NCI-H446 (cell line): ENCODE results near the gene ANKRD30A.
"Not testable (repeated sequence)": the region's sequence is repeated elsewhere in the genome, so short reads cannot be mapped to it uniquely, and the experiment has no call there.

ENCODE experiments used
- DNase-seq, 2 experiments: peaks; one replicate each; lab custom pipeline; 2025; lab: John Stamatoyannopoulos, UW

The ANKRD30A gene, protein sequence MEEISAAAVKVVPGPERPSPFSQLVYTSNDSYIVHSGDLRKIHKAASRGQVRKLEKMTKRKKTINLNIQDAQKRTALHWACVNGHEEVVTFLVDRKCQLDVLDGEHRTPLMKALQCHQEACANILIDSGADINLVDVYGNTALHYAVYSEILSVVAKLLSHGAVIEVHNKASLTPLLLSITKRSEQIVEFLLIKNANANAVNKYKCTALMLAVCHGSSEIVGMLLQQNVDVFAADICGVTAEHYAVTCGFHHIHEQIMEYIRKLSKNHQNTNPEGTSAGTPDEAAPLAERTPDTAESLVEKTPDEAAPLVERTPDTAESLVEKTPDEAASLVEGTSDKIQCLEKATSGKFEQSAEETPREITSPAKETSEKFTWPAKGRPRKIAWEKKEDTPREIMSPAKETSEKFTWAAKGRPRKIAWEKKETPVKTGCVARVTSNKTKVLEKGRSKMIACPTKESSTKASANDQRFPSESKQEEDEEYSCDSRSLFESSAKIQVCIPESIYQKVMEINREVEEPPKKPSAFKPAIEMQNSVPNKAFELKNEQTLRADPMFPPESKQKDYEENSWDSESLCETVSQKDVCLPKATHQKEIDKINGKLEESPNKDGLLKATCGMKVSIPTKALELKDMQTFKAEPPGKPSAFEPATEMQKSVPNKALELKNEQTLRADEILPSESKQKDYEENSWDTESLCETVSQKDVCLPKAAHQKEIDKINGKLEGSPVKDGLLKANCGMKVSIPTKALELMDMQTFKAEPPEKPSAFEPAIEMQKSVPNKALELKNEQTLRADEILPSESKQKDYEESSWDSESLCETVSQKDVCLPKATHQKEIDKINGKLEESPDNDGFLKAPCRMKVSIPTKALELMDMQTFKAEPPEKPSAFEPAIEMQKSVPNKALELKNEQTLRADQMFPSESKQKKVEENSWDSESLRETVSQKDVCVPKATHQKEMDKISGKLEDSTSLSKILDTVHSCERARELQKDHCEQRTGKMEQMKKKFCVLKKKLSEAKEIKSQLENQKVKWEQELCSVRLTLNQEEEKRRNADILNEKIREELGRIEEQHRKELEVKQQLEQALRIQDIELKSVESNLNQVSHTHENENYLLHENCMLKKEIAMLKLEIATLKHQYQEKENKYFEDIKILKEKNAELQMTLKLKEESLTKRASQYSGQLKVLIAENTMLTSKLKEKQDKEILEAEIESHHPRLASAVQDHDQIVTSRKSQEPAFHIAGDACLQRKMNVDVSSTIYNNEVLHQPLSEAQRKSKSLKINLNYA (N-terminal part only)

DNA sequence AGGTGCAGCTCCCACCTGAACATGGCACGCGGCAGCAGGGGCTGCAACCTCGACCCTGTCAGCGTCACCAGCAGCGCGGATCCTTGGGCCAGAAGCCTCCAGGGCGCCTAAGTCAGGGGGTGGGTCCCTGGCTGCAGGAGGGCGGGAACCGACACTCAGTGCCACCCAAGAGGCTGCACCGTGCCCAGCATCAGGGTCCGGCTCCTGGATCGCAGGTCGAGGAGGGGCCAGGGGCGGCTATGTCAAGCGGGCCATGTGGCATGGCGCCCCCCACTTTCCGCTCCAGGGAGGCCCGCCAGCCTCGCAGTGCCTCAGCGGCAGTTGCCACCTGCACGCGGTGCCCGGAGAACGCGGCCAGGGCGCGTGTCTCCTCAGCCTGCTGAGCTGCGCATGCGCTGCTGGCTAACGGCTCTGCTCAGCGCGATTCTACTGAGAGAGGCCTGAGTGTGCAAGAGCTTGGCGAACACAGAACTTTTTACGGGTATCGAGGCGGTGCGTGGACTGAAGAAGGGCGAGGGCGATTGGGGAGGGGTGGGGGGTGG lies at the start of gene ANKRD30A:
Gene ANKRD30A, plus strand, starts transcription at position 408 of the 542 bp plus-strand sequence. CDS start 190 bp downstream, outside the sequence.
- DNase-seq = no peak

DNA sequence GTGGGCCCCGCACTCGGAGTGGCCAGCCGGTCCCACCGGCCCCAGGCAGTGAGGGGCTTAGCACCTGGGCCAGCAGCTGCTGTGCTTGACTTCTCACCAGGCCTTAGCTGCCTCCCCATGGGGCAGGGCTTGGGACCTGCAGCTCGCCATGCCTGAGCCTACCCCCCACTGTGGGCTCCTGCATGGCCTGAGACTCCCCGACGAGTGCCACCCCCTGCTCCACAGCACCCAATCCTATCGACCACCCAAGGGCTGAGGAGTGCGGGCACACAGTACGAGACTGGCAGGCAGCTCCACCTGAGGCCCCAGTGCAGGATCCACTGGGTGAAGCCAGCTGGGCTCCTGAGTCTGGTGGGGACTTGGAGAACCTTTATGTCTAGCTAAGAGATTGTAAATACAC lies 49.3 kb upstream of the ANKRD30A start:
- DNase-seq = not testable (repeated sequence)

DNA sequence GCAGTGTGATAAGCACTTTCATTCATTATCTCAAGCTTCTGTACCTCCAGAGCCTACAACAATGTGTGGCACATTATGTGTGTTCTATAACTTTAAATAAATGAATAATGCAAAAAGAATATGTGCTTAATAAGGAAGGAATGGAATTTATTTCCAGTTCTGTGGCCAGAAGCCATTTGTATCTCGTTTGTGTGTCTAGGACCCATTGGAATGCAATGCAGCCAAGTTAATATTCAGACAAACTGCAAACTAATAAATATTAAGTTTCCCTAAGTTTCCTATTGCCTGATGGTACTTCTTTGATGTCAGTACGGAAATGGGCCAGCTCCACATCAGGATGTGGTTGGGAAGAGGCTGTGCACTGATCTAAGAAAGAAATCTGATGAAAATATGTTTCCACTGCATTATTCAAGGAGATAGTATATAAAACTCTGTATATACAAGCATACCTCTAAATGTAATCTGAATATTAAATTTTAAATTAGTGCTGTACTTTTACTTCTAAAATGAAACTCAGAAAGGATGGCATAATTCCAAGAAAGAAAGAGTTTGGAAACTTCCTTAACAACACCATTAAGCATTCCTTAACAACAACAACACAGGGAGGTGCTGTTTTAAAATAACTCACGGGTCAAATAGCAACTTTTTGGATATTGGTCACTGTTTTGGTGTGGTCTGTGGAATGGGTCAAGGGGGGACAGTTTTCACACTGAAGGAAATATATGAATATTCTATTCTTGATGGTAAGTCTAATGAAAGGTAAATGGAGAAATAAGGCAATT lies 29.4 kb upstream of the ANKRD30A start:
- no peak for DNase-seq

DNA sequence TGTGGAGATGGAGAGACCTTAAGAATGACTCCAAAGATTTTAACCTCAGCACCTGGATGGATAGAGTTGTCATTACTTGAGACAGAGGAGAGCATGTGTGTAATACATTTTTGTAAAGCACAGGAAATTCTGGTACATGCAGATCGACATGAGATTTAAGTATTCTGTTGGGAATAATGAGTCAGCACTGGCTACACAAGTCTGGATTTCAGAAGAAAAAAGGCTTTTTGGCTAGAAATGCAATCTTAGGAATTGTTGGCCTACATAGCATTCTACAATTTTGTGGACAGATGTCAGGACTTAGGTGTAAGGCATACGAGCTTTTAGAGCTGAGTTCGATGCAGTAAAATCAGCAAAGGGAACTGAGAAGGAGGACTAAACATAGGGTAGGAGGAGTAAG lies 24.1 kb upstream of the ANKRD30A start:
- no peak for DNase-seq

DNA sequence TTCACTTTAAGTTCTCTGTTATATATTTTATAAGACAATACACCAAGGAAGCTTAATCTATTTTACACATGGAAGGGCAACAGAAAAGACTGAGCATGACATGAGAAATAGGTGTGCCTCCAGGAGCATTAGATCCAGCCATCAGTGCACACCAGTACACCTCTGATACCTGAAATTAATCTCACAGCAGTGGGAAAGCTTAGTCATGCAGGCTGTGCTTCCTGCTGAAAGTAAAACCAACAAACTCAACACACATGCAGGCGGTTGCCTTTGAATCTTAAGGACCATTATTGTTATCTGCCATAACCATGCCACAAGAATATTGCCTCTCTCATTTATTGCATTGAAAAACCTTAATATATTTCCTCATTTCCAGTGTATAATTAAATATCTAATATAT lies 16.4 kb upstream of the ANKRD30A start:
- DNase-seq = no peak

DNA sequence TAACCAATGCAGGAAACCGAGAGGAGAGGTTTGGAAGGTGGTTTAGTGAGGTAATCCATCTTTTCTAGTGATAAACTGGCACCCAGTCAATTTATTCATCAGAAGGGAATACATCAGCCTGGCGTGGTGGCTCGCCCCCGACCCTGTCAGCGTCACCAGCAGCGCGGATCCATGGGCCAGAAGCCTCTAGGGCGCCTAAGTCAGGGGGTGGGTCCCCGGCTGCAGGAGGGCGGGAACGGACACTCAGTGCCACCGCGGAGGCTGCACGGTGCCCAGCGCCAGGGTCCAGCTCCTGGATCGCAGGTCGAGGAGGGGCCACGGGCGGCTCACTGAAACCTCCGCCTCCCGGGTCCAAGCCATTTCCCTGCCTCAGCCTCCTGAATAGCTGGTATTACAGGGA lies 866 bp upstream of the ANKRD30A start:
- DNase-seq = no peak

DNA sequence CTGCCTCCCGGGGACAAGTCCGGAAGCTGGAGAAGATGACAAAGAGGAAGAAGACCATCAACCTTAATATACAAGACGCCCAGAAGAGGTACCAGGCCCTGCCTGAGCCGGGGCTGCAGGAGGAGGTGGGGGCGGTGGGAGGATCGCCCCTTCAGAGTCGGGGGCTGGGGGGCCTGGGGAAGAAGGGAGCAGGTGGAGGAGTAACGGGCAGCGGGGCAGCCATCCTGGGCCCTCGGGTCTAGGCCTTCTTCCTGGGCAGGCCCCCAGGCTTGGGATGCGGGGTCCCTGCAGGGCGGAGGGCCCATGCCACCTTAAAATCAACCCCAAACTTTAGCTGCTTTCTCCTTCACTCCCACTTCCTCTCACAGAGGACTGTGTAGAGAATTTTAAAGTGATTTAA lies 523 bp downstream of the ANKRD30A start:
- no peak for DNase-seq

DNA sequence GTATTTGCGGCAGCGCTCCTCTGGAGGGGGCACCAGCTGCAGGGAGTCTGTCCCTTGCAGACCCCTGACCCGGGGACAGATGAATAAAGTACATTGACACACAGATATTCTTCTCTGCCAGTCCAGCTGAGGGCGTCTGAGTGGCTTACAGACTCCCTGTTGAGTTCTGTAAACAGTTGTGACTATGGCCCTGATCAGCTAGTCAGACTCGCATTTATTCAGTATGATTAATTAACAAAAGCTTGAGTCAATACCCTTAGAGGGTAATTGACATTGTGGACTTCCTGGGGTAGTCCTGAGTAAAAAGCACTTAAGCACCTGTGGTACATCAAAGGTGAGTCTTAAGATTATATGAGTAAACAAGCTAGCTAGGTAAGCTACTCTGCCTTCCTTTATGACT lies 21.0 kb downstream of the ANKRD30A start:
- DNase-seq = no peak

DNA sequence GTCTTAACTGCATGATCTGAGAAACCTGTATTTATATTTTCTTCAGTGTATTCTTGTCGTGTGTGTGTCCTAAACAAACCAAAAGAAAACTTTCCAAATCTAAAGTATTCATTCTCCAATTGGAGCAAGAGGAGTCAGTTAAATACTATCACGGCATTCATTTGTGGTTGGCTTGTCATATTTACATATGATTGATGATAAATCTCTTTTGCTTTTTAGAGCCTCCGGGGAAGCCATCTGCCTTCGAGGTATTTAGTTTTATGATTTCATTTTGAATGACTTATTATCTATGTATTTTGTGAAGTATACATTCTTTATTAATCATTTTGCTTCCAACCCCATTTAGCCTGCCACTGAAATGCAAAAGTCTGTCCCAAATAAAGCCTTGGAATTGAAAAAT lies 37.0 kb downstream of the ANKRD30A start:
- DNase-seq = not testable (repeated sequence)

DNA sequence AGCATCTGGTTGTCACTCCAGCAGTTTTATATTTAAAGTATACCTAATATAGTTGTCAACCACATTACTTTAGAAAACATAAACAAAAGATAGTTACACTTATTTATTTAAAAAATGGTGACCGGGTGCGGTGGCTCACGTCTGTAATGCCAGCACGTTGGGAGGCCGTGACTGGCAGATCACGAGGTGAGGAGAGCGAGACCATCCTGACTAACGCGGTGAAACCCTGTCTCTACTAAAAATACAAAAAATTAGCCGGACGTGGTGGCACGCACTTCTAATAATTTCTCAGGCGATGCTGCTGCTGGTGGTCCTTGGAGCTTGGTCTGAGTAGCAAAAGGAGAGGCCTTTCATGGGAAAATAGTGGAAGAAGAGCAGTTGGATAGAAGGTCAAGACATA lies 46.5 kb downstream of the ANKRD30A start:
- not testable (repeated sequence) for DNase-seq

DNA sequence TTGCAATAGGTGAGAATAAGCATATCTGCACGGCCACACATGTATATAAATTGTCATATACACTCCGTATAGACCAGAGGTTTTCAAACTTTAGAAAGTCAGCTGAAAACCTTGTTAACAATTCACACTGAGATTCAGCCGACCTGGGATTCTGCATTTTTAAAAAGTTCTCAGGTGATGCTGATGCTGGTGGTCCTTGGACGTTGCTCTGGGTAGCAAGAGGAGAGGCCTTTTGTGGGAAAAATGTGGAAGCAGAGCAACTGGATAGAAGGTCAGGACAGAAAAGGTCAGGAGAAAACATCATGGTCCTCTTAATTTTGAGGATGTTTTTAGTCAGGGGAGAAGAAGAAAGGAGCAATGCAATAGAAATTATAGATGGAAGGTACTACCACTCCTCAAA lies 52.9 kb downstream of the ANKRD30A start:
- not testable (repeated sequence) for DNase-seq

DNA sequence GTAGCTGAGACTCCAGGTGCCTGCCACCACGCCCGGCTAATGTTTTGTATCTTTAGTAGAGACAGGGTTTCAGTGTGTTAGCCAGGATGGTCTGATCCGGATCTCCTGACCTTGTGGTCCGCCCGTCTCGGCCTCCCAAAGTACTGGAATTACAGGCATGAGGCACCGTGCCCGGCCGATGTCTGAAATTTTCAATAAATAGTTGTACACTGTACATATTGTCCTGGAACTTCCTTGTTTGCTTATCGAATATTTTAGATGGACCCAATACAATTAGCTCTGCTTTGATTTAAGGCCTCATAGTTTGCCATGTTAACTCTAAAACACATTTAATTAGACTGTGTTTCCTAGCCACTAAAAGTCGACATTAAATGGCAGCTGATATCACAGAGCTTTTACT lies 57.3 kb downstream of the ANKRD30A start:
- not testable (repeated sequence) for DNase-seq

DNA sequence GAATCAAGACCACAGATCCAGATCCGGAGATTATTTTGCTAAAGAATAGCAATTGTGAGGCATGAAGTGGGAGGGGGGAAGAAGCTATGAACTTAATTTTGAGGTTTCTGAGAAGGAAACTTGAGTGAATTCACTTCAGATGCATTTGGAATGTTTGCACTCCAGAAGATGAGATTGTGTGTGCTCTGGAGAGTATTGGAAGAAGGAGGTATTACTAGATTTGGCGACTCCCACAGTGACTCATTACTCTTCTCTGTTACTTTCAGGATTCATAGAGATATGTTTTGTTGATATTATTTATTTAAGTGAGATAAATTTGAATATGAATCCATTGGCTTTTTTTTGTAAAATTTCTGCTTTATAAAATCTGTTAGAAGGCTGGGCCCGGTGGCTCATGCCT lies 80.7 kb downstream of the ANKRD30A start:
- no peak for DNase-seq

DNA sequence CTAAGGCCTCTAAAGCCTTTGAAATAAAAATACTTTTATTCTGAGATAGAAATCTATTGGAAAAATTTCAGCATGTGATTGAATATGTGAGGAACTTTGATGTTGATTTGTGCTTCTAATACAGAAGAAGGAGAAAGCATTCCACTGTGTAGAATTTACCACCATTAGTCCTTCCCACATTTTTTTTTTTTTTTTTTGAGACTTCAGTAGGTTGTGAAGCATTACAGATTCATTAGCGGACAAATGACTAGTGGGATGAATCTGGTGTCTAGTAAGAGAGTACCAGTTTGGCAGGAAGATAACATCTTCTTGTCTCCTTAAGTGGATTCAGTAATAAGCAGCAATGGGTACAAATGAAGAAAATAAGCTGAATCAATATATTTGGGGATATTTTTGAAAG lies 95.5 kb downstream of the ANKRD30A start:
- no peak for DNase-seq

DNA sequence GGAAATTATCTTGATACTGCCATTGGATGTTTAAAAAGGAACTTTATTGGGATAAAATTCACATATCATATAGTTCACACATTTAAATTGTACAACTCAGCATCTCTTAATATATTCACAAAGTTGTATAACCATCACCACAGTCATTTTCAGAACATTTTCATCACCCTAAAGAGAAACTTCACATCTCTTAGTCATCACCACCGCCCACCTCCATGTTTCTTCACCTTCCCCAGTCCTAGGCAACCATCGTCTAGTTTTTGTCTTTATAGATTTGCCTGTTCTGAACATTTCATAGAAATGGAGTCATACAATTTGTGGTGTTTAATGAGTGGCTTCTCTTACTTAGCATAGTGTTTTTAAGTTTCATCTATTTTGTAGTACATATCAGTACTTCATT lies 96.6 kb downstream of the ANKRD30A start:
- DNase-seq = no peak

DNA sequence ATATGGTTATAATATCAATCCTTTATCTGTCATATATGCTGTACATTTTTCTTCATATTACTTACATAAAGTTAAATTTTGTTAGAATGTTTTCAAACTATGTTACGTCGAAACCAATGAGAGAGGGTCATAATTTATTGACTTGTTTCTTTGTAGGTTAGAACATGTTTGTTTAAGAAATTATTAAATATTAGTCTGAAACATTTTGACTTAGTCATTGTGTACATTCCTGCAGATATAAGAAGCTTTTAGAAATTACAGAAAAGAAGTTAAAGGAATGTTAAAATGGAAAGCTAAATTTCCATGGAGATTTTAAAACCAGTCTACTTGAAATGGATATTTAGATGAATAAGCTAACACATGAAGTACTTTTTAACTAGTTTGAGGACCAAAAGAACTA lies 99.8 kb downstream of the ANKRD30A start:
- no peak for DNase-seq

DNA sequence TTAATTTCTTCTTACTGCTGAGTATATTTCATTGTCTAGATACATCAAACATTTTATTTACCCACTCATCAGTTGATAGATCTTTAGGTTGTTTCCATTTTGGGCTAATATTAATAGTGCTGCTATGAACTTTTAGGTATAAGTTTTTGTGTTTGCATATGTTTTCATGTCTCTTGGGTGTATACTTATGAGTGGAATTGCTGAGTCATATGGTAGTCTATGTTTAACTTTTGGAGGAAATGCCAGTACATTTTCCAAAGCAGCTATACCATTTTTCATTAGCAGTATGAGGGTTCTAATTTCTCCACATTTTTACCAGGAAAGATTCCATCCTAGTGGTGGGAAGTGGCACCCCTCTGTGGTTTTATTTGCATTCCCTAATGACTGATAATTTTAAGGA lies 101.1 kb downstream of the ANKRD30A start:
- DNase-seq = no peak

DNA sequence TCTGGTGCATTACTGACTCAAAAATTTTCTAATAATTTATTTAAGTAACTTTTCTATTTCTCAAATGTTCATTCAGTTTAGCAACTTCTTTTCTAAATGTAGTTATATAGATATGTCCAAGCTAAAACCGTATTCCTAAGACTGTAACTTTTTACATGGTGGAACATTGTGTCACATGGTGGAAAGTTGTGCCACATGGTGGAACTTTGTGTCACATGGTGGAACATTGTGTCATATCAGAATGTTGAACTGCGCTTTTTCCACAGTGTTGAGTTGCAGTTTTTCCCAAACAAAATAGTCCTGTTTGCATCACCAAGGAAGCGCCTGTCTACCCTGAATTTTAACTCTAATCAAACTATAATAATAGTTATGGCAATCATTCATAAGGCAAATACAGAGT lies 109.3 kb downstream of the ANKRD30A start:
- DNase-seq = no peak

DNA sequence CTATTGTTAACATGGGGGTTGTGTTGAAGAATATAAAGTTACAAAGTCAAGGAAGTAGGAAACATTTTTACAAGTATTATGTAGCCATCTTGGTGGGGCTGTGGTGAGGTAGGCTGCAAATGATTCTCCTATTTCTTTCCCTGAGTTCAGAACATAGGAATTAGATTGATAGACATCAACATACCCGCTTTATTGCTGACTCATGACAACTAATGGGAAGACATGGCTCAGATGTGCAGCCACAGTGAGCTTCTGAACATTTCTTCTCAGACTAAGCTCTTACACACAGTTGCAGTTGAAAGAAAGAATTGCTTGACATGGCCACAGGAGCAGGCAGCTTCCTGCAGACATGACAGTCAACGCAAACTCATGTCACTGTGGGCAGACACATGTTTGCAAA lies 110.7 kb downstream of the ANKRD30A start:
- DNase-seq = no peak

DNA sequence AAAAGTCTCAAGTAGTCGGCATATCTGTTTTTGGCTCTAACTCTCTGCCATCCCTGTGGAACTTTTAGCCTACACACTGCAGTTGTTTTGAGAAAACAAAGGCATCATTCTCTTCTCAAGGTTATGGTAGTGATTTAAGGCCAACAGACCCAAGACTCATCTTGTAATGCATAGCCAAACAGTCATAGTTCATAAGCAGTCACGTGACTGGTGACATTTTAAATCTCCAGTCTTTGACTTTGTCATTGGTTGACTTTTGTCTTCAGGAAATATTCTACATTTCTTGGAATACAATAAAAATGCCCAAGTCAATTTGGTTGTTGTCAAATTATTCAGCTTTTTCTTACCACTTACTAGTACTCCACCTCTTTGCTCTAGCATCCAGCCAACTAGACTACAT lies 114.8 kb downstream of the ANKRD30A start:
- no peak for DNase-seq

DNA sequence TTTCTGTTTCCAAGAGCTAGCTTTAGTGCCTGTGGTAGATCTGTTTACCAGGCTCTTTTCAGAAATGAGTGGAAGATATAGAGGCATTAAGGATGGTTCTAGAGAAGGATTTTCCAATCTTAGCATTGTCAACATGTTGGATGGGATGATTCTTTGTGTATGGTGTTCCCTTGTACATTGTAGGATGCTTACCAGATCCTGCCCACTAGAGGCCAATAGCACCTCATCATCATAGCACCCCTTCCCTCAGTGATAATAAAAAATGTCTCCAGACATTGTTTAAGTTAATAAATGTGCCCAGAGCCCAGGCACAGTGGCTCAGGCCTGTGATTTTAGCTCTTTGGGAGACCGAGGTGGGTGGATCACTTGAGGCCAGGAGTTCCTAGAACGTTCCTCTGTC lies 121.2 kb downstream of the ANKRD30A start:
- DNase-seq = no peak
